Right lobe of liver (tissue), 6 donors: ENCODE results near the gene KLK7. TPM values are rescaled to one million over a fixed set of nuclear protein-coding genes. Genes with fewer than 3 reads are reported as not detected.
A peak's percentile ranks its signal among the peaks of the same experiment; 100 is the strongest.
"Not testable (repeated sequence)": the region's sequence is repeated elsewhere in the genome, so short reads cannot be mapped to it uniquely, and the experiment has no call there.

Experiments used
- ATAC-seq, 4 donors: fragments of 200-7000 bp; cut with Tn5 transposase; one replicate each; pipeline ENCODE4 v1.9.1; 2020; ENCODE audit warnings: mild to moderate bottlenecking in 4 of 4, moderate library complexity in 4 of 4
- DNase-seq, 3 donors: peaks; one replicate each; pipeline ENCODE4 v3.0.0-alpha.2; 2020
- H3K27ac ChIP-seq, 3 donors: fragments of 200-600 bp; one replicate each; pipeline ENCODE4 v1.8.0; 2022
- H3K27me3 ChIP-seq, 2 donors: fragments of 200-600 bp; one replicate each; pipeline ENCODE4 v1.8.0; 2022
- H3K36me3 ChIP-seq, 4 donors: fragments of 200-600 bp; sonication (generic) in 1 of 4; one replicate each; pipeline versions ENCODE4 v1.5.1 to v1.8.0; 2017 to 2022; ENCODE audit warnings: control low read depth in 1 of 4
- H3K4me1 ChIP-seq, 4 donors: fragments of 200-600 bp; sonication (generic) in 1 of 4; one replicate each; pipeline versions ENCODE4 v1.5.1 to v1.8.0; 2017 to 2022; ENCODE audit warnings: control low read depth in 1 of 4
- H3K4me3 ChIP-seq, 3 donors: fragments of 200-600 bp; one replicate each; pipeline ENCODE4 v1.8.0; 2022
- H3K9me3 ChIP-seq, 4 donors: fragments of 200-600 bp; sonication (generic) in 1 of 4; one replicate each; pipeline versions ENCODE4 v1.5.1 to v1.8.0; 2017 to 2022; ENCODE audit warnings: control low read depth in 1 of 4
- CTCF ChIP-seq, 4 donors: fragments of 200-600 bp in 3 of 4; fragments of 450-650 bp in 1 of 4; IDR thresholded peaks; one replicate each; pipeline versions ENCODE4 v1.5.1 to v1.8.0; 2016 to 2022; ENCODE audit warnings: antibody characterized with exemption in 4 of 4, mild to moderate bottlenecking in 2 of 4
- POLR2A ChIP-seq: fragments of 450-650 bp; IDR thresholded peaks from one replicate; pipeline ENCODE4 v1.6.1; 2017; ENCODE audit warnings: antibody characterized with exemption, mild to moderate bottlenecking
- WGBS: methylation state at CpG from one replicate; pipeline ENCODE4 v1.1.6; 2018; ENCODE audit warnings: low coverage, low lambda C conversion rate; ENCODE audit not compliant: insufficient coverage; ENCODE audit errors: missing lambda C conversion rate; 5-methylcytosine and 5-hydroxymethylcytosine counted together
- intact Hi-C, 2 donors: fragments of 100-400 bp; cut with DNase I; formaldehyde crosslinking; loops; one replicate each; pipeline versions ENCODE4 v1.11.2 to v1.14.1; 2022
- total RNA-seq, 6 experiments: library from RNA; depleted of rRNA in 2 of 6; stranded (reverse); fragments of >200 nt in 2 of 6; fragmentation: NEBNext Ultra II Directional in 3 of 6; extraction: Animal tissue kit (Norgen Biotek cat#: 25700) in 3 of 6; gene quantifications; one replicate each; pipeline versions ENCODE4 v1.1.0 to v1.2.4, GENCODE V29; 2016 to 2023
- donor health status: DM: no; HTN: yes; CAD: no.
- donor health status: DM: no; HTN: no; CAD: no.
- donor health status: DM: no; HTN: no; CAD: no.
- donor health status: DM: no; HTN: yes; CAD: no.
- donor health status: DM: no; HTN: yes; CAD: no.

Gene KLK7
- total RNA-seq, 6 experiments from 2014 or later: not detected

DNA sequence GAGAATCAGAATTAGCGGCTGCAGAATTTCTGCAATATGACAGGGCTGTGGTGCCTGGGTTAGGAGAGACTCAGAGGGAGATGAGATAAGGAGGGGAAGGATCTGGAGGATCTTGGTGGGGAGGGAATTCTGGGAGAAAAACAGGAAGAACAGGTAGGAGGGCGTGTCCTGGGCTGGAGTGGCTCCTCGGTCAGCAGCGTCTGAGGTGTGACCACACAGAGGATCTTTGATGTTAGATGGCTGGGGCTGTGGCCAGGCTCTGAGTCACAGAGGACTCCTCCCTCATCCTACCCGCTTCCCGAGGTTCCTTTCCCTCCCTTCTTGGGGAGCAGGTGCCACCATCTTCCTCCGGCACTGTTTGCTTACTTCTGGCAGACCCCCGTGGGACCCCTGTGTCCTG is 8.0 kb downstream of the KLK7 start:
- 14% methylated on average over 4 of the region's 8 CpGs for WGBS
- DNase-seq (no peak), ATAC-seq (no peak)
- H3K9me3 ChIP-seq: no peaks in the 10 kb centered on the region
- no peak overlapping the region for H3K27ac ChIP-seq
- no peaks in the 10 kb centered on the region for H3K27me3 ChIP-seq
- no peaks in the 10 kb centered on the region for H3K4me1 ChIP-seq
- TF ChIP-seq POLR2A (no peak), CTCF (IDR thresholded peaks at IDR 0.05) (no peak)
- no peak overlapping the region for H3K4me3 ChIP-seq
- no peaks in the 10 kb centered on the region for H3K36me3 ChIP-seq
- intact Hi-C loops: no loop called here

GRCh38 chr19:50974702-50975556 is 8.8 kb downstream of the KLK7 start:
- Histone ChIP-seq H3K9me3 (no peaks in the 10 kb centered on the region), H3K4me3 (no peak overlapping the region), H3K36me3 (no peaks in the 10 kb centered on the region), H3K4me1 (no peaks in the 10 kb centered on the region), H3K27ac (no peak overlapping the region), H3K27me3 (no peaks in the 10 kb centered on the region)
- 70% methylated on average over 4 of the region's 9 CpGs for WGBS
- intact Hi-C loops: no loop called here
- no peak for TF ChIP-seq POLR2A
- ATAC-seq (no peak), DNase-seq (no peak)

GRCh38 chr19:50972795-50973376 is 10.8 kb downstream of the KLK7 start:
- Histone ChIP-seq H3K27me3 (no peaks in the 10 kb centered on the region), H3K4me3 (no peak overlapping the region), H3K9me3 (no peaks in the 10 kb centered on the region), H3K36me3 (no peaks in the 10 kb centered on the region), H3K27ac (no peak overlapping the region), H3K4me1 (no peaks in the 10 kb centered on the region)
- DNase-seq: no peak
- WGBS: 43% methylated on average over 4 of the region's 9 CpGs
- no peak for ATAC-seq
- intact Hi-C loops: no loop called here
- no peak for TF ChIP-seq CTCF (IDR thresholded peaks at IDR 0.05)
- TF ChIP-seq POLR2A: no peak

DNA sequence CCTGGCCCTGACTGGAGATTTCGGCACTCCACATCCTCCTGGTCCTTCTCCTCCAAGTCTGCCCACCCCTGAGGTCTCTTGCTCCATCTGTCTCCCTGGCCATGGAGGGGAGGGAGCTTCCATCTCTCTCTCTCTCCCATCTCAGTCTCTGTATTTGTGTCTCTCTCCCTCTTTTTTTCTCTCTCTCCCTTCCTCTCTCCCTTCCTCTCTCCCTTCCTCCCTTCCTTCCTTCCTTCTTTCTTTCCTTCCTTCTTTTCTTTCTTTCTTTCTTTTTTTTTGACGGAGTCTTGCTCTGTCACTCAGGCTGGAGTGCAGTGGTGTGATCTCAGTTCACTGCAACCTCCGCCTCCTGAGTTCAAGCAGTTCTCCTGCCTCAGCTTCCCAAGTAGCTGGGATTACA is 13.9 kb downstream of the KLK7 start:
- ATAC-seq: not testable (repeated sequence)

DNA sequence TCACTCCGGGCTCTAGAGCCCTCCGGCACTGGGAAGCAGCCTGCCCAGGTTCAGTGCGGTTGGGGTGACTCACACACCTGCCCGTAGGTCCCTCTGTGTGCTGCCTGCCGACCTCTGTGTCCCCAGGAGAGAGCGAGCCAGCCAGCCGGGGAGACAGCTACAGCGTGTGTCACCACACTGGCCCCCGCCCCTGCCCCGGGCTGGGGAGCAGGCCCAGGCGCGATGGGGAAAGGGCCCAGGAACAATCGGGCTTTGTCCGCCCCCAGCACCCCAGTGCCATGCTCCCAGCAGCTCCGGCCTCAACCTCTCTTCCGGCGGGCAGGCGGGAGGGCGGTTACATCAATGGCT is 14.3 kb downstream of the KLK7 start, which contains the start of gene KLK6:
KLK6 (minus strand) TSS at position 179 of the 348 bp plus-strand sequence. CDS start 1,487 bp downstream, outside the sequence.
- peak in 1 of 4 donors; percentile 16 for ATAC-seq
- TF ChIP-seq CTCF (IDR thresholded peaks at IDR 0.05) (no peak), POLR2A (no peak)
- WGBS: 40% methylated on average over 1 of the region's 19 CpGs

More for the DNA sequence above, 13.9 kb downstream of the KLK7 start:
- H3K36me3 ChIP-seq, H3K4me3 ChIP-seq, H3K9me3 ChIP-seq, H3K4me1 ChIP-seq, intact Hi-C loops, H3K27me3 ChIP-seq, H3K27ac ChIP-seq, DNase-seq: not testable (repeated sequence)
- WGBS: 45% methylated on average over 2 of the region's 3 CpGs

More for the DNA sequence above, 14.3 kb downstream of the KLK7 start, which contains the start of gene KLK6:
- Histone ChIP-seq H3K4me1 (no peaks in the 10 kb centered on the region), H3K36me3 (no peaks in the 10 kb centered on the region), H3K9me3 (no peaks in the 10 kb centered on the region), H3K27ac (no peak within 1 kb of the TSS), H3K4me3 (no peak within 1 kb of the TSS), H3K27me3 (no peaks in the 10 kb centered on the region)
- DNase-seq: no peak
- intact Hi-C loops: no loop called here
